ENCODE measurements around the gene MESP1. TPM values are rescaled to one million over a fixed set of nuclear protein-coding genes. Genes with fewer than 3 reads are reported as not detected.

MESP1 gene
- total RNA-seq, 2 donors from 2014 or later: 2.3 to 4.0 TPM

DNA sequence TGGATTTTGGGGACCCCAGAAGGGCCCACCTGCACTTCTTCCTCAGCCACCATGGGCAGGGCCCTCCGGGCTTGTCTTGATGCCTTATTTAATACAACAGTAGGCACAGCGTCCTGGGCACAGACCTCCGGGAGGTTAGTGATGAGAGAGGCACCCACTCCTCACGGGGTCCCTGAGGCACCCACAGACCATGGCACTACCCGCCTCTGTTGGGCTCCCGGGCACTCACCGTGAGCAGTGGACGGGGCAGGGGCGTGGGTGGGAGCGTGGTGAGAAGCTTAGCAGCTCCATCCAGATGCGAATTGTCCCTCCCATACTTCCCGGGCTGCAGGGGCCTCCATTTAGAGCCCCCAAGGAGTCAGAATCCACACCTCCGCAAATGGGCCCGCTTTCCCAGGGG lies 24.8 kb upstream of the MESP1 start:
- peaks cover 0 to 6% of the 10 kb centered on the region in 2 donors for H3K4me1 Mint-ChIP-seq (ENCODE audit: low read depth in 2 of 2)
- H3K9me3 Mint-ChIP-seq: no peaks in the 10 kb centered on the region
- H3K27me3 Mint-ChIP-seq: peaks cover 6 to 9% of the 10 kb centered on the region in 2 donors
- H3K27ac Mint-ChIP-seq: no peak overlapping the region
- ATAC-seq (no peak), DNase-seq (ENCODE audit: low spot score) (no peak)
- no peaks in the 10 kb centered on the region for H3K36me3 Mint-ChIP-seq
- peak overlapping the region; percentile 39 for H3K4me3 Mint-ChIP-seq

DNA sequence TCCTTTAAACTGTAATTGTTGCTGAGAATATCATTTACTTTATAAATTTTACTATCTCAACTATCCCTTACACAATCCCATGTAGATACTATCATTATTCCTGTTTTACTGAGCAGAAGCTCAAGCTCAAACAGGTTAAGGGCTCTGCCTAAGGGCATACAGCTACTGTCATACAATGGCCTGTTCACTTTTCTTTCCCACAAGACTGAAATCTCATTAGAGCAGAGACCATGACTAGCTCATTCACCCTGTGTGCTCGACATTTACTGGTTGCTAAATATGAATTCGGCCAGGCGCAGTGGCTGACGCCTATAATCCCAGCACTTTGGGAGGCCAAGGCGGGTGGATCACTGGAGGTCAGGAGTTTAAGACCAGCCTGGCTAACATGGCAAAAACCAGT lies 23.4 kb upstream of the MESP1 start:
- H3K4me3 Mint-ChIP-seq: no peak overlapping the region
- peaks cover 0 to 2% of the 10 kb centered on the region in 2 donors for H3K27me3 Mint-ChIP-seq
- ATAC-seq (no peak), DNase-seq (ENCODE audit: low spot score) (no peak)
- H3K4me1 Mint-ChIP-seq (ENCODE audit: low read depth in 2 of 2): no peaks in the 10 kb centered on the region
- H3K27ac Mint-ChIP-seq: no peak overlapping the region
- no peaks in the 10 kb centered on the region for H3K9me3 Mint-ChIP-seq
- H3K36me3 Mint-ChIP-seq: no peaks in the 10 kb centered on the region

DNA sequence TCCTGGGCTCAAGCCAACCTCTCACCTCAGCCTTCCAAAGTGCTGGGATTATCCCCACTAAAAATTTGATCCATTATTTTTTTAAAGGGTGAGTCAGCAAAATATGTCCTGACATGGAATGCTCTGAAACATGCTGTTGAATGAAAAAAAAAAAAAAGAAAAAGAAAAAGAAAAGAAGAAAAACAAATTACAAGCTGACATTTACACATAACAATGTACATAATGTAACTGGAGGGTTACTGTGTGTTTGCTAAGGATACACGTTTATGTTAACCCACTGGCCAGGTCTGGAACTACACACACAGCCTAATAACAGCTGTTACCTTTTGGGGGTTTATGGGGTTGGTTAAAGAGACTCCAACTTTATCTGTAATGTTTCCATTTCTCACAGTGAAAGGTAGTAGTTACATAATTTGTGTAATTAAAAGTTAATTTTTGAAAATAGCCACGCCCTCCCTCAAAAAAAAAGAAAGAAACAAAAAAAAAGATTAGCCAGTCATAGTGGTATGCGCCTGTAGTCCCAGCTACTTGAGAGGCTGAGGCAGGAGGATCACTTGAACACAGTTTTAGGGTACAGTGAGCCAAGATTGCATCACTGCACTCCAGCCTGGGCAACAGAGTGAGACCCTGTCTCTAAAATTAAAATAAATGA lies 22.0 kb upstream of the MESP1 start:
- H3K4me1 Mint-ChIP-seq (ENCODE audit: low read depth in 2 of 2): no peaks in the 10 kb centered on the region
- H3K9me3 Mint-ChIP-seq: no peaks in the 10 kb centered on the region
- no peak overlapping the region for H3K4me3 Mint-ChIP-seq
- no peak for ATAC-seq
- H3K27me3 Mint-ChIP-seq: no peaks in the 10 kb centered on the region
- no peaks in the 10 kb centered on the region for H3K36me3 Mint-ChIP-seq
- no peak overlapping the region for H3K27ac Mint-ChIP-seq
- no peak for DNase-seq (ENCODE audit: low spot score)

DNA sequence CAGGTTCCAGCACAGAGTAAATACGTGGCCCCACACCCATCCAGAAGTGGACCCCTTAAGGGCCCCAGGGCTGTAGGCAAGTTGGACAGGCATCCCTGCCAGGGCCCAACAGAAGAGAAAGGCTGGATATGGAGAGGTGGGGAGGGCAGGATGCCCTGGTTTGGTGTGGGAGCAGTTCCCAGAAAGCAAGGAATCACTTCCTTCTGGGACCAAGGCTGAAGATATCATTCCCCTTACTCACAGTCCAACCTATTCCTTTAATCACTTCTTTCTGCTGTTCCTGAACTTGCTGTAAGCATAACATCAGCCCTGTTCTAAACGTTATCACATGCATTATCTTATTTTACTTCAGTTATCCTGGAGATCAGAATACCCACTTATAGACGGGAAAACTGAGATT lies 19.0 kb upstream of the MESP1 start:
- Mint-ChIP-seq H3K27ac (no peak overlapping the region), H3K9me3 (no peaks in the 10 kb centered on the region), H3K36me3 (no peaks in the 10 kb centered on the region), H3K27me3 (no peaks in the 10 kb centered on the region), H3K4me1 (ENCODE audit: low read depth in 2 of 2) (no peaks in the 10 kb centered on the region), H3K4me3 (no peak overlapping the region)
- DNase-seq (ENCODE audit: low spot score) (no peak), ATAC-seq (no peak)

GRCh38 chr15:89769366-89769765 lies 18.3 kb upstream of the MESP1 start:
- Mint-ChIP-seq H3K4me3 (no peak overlapping the region), H3K27me3 (no peaks in the 10 kb centered on the region), H3K9me3 (no peaks in the 10 kb centered on the region), H3K36me3 (no peaks in the 10 kb centered on the region), H3K4me1 (ENCODE audit: low read depth in 2 of 2) (no peaks in the 10 kb centered on the region), H3K27ac (no peak overlapping the region)
- DNase-seq (ENCODE audit: low spot score): no peak
- ATAC-seq: no peak

DNA sequence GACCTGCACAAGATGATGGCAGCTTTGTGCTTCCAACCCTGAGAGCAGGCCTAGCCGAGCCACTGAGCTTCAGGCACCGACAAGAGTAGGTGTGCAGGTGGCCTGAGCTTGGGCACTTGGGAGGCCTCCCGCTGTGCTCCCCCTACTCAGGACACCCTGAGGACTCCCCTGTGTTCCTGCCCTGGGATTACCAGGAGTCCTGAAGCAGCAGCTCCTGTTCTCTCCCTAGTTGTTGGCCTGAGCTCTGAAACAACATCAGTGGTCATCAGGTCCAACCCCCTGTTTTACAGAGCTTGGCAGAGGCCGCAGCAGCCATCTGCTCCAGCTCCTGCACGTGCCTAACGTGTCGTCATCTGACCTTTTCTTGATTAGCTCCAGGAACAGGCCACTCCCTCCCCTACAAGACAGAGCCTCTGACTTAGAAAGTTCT lies 17.0 kb upstream of the MESP1 start:
- Mint-ChIP-seq H3K9me3 (no peaks in the 10 kb centered on the region), H3K27me3 (no peaks in the 10 kb centered on the region), H3K4me3 (no peak overlapping the region), H3K4me1 (ENCODE audit: low read depth in 2 of 2) (no peaks in the 10 kb centered on the region), H3K36me3 (no peaks in the 10 kb centered on the region), H3K27ac (no peak overlapping the region)
- DNase-seq (ENCODE audit: low spot score) (no peak), ATAC-seq (peak; percentile 5 to 33)

- ATAC-seq (peak; percentile 11 to 41), DNase-seq (ENCODE audit: low spot score) (no peak)
- Mint-ChIP-seq H3K27me3 (no peaks in the 10 kb centered on the region), H3K9me3 (no peaks in the 10 kb centered on the region), H3K4me3 (no peak overlapping the region), H3K27ac (no peak overlapping the region), H3K4me1 (ENCODE audit: low read depth in 2 of 2) (no peaks in the 10 kb centered on the region), H3K36me3 (no peaks in the 10 kb centered on the region)
Measured at GRCh38 chr15:89767411-89767915, 16.4 kb upstream of the MESP1 start.

- no peaks in the 10 kb centered on the region for H3K4me1 Mint-ChIP-seq (ENCODE audit: low read depth in 2 of 2)
- no peaks in the 10 kb centered on the region for H3K36me3 Mint-ChIP-seq
- H3K4me3 Mint-ChIP-seq: no peak overlapping the region
- H3K27me3 Mint-ChIP-seq: no peaks in the 10 kb centered on the region
- ATAC-seq (peak in 1 of 2 donors; percentile 20), DNase-seq (ENCODE audit: low spot score) (no peak)
- H3K27ac Mint-ChIP-seq: no peak overlapping the region
- no peaks in the 10 kb centered on the region for H3K9me3 Mint-ChIP-seq
Measured at GRCh38 chr15:89766357-89767311, 15.6 kb upstream of the MESP1 start.

DNA sequence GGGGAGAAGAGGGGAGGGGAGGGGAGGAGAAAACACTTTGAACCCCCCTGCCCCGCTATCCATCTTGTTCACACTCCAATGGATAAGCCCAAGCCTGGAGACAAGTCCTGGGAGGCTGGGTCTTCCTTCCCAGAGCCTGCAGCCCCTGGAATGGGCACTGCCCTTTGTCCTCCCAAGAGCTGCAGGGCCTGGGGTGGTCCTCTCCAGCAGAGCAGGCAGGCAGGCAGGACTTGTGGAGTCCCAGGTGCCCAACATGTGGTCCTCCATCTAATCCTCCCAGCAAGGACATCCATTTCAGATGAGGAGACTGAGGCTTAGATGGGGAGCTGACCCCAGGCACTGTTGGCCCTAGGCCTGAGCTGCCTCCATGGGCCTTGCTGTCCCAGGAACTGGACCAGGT lies 14.6 kb upstream of the MESP1 start:
- no peaks in the 10 kb centered on the region for H3K36me3 Mint-ChIP-seq
- ATAC-seq (no peak), DNase-seq (ENCODE audit: low spot score) (no peak)
- peaks cover 0 to 3% of the 10 kb centered on the region in 2 donors for H3K4me1 Mint-ChIP-seq (ENCODE audit: low read depth in 2 of 2)
- no peaks in the 10 kb centered on the region for H3K27me3 Mint-ChIP-seq
- H3K4me3 Mint-ChIP-seq: no peak overlapping the region
- no peak overlapping the region for H3K27ac Mint-ChIP-seq
- no peaks in the 10 kb centered on the region for H3K9me3 Mint-ChIP-seq

DNA sequence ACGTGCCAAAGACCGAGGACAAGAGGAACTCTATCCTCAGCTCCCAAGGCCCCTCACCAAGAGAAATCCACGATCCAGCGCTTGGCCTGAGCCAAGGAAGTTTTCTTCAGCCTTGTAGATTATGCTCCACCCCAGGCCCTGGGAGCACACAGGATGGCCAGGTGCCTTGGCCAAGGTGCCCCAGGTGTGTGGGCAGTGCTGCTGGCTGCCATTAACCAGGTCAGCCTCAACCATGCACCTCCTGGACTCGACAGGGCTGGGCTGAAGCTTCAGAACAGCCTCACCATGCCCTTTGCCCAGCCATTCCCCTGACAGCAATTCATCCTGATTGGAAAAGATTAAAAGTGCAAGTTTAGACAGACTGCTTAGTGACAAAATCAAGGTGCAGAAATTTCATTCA lies 10.9 kb upstream of the MESP1 start:
- Mint-ChIP-seq H3K36me3 (no peaks in the 10 kb centered on the region), H3K27ac (no peak overlapping the region), H3K9me3 (no peaks in the 10 kb centered on the region), H3K27me3 (peaks cover 0 to 6% of the 10 kb centered on the region in 2 donors), H3K4me1 (ENCODE audit: low read depth in 2 of 2) (peaks cover 0 to 3% of the 10 kb centered on the region in 2 donors), H3K4me3 (no peak overlapping the region)
- ATAC-seq (no peak), DNase-seq (ENCODE audit: low spot score) (no peak)

- no peak for DNase-seq (ENCODE audit: low spot score)
- H3K4me3 Mint-ChIP-seq: no peak overlapping the region
- peaks cover 0 to 6% of the 10 kb centered on the region in 2 donors for H3K27me3 Mint-ChIP-seq
- peaks cover 0 to 3% of the 10 kb centered on the region in 2 donors for H3K4me1 Mint-ChIP-seq (ENCODE audit: low read depth in 2 of 2)
- H3K9me3 Mint-ChIP-seq: no peaks in the 10 kb centered on the region
- no peak overlapping the region for H3K27ac Mint-ChIP-seq
- ATAC-seq: no peak
- no peaks in the 10 kb centered on the region for H3K36me3 Mint-ChIP-seq
Measured at GRCh38 chr15:89761009-89761831, 10.2 kb upstream of the MESP1 start.

DNA sequence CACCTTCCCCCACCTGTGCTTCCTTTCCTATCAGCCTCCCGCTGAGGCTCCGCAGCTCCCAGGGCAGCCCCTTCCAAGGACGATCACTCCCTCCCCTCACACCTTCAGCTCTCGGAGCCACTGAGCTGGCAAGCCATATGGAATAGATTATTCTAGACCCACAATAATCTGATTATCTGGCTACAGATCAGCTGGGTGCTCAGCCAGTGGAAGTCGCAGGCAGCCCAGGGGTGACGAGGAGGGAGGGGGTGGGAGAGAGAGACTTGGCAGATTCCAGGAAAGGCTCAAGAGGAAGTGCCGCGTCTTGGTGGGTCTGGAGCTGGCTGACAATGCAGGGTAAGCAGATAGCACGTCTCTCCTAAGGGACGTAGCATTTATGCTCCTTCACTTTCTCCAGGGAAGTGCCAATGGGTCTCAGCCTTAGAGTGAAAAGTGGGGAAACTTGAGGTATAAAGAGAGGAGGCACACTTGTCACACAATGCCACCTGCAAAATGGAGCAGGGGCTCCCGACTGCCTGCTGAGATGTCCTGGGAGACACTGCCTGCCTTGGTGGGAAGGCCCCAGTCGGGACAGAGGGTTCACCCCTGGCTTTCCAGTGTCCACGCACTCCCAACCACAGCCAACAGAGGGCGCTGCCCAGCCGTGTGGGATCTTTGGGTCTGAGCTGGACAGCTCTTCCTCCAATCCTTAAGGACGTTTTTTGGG lies 9.4 kb upstream of the MESP1 start:
- peak; percentile 76 to 84 for ATAC-seq
- DNase-seq (ENCODE audit: low spot score): peak; percentile 75
- Mint-ChIP-seq H3K27me3 (peaks cover 3 to 11% of the 10 kb centered on the region in 2 donors), H3K27ac (no peak overlapping the region), H3K9me3 (no peaks in the 10 kb centered on the region), H3K4me1 (ENCODE audit: low read depth in 2 of 2) (peaks cover 0 to 3% of the 10 kb centered on the region in 2 donors), H3K4me3 (no peak overlapping the region), H3K36me3 (no peaks in the 10 kb centered on the region)

- DNase-seq (ENCODE audit: low spot score): no peak
- Mint-ChIP-seq H3K4me3 (no peak overlapping the region), H3K27me3 (peaks cover 9 to 11% of the 10 kb centered on the region in 2 donors), H3K36me3 (no peaks in the 10 kb centered on the region), H3K4me1 (ENCODE audit: low read depth in 2 of 2) (peaks cover 0 to 3% of the 10 kb centered on the region in 2 donors), H3K9me3 (no peaks in the 10 kb centered on the region), H3K27ac (no peak overlapping the region)
- no peak for ATAC-seq
Measured at GRCh38 chr15:89759835-89760234, 8.8 kb upstream of the MESP1 start.
